KMS-11 (cell line): ENCODE results near the gene IL34.

Experiments
- H2AFZ ChIP-seq: fragments of 200-600 bp; sonication (generic); 2 replicates; pipeline ENCODE4 v1.6.1; 2016; ENCODE audit warnings: antibody characterized with exemption, mixed run types, low read depth
- H3K27ac ChIP-seq: fragments of 200-600 bp; sonication (generic); 2 replicates; pipeline ENCODE4 v1.6.1; 2016; ENCODE audit warnings: mild to moderate bottlenecking, mixed run types
- H3K27me3 ChIP-seq: fragments of 200-600 bp; sonication (generic); 2 replicates; pipeline ENCODE4 v1.6.1; 2017; ENCODE audit warnings: mild to moderate bottlenecking, low read depth, mixed run types, moderate library complexity; ENCODE audit not compliant: insufficient read depth
- H3K36me3 ChIP-seq: fragments of 200-600 bp; sonication (generic); 2 replicates; pipeline ENCODE4 v1.6.1; 2017; ENCODE audit warnings: mild to moderate bottlenecking, mixed run types; ENCODE audit not compliant: insufficient read depth
- H3K4me1 ChIP-seq: fragments of 200-600 bp; sonication (generic); 2 replicates; pipeline ENCODE4 v1.6.1; 2016; ENCODE audit warnings: mild to moderate bottlenecking, low read depth, mixed run types; ENCODE audit not compliant: poor library complexity, severe bottlenecking
- H3K4me2 ChIP-seq: fragments of 200-600 bp; sonication (generic); 2 replicates; pipeline ENCODE4 v1.7.0; 2016; ENCODE audit warnings: mild to moderate bottlenecking, mixed run types
- H3K4me3 ChIP-seq: fragments of 200-600 bp; sonication (generic); IDR thresholded peaks from 2 replicates; pipeline ENCODE4 v1.6.1; 2017; ENCODE audit warnings: low read depth, low read length, mixed read lengths; ENCODE audit not compliant: insufficient read depth
- H3K79me2 ChIP-seq: fragments of 200-600 bp; sonication (generic); 2 replicates; pipeline ENCODE4 v1.6.1; 2016; ENCODE audit warnings: low read depth, mixed run types; ENCODE audit not compliant: insufficient read depth
- H3K9ac ChIP-seq: fragments of 200-600 bp; sonication (generic); 2 replicates; pipeline ENCODE4 v1.6.1; 2016; ENCODE audit warnings: mild to moderate bottlenecking, mixed run types
- H4K20me1 ChIP-seq: fragments of 200-600 bp; sonication (generic); 2 replicates; pipeline ENCODE4 v1.6.1; 2016; ENCODE audit warnings: mild to moderate bottlenecking, mixed run types; ENCODE audit not compliant: insufficient read depth
- TF ChIP-seq, protein P1 (sequence below): fragments of 200-600 bp; sonication (generic); conservative IDR thresholded peaks from 2 replicates; pipeline ENCODE4 v1.6.1; 2017; ENCODE audit warnings: low read depth, mild to moderate bottlenecking, antibody characterized with exemption, low read length, moderate library complexity, mixed read lengths

The IL34 gene

DNA sequence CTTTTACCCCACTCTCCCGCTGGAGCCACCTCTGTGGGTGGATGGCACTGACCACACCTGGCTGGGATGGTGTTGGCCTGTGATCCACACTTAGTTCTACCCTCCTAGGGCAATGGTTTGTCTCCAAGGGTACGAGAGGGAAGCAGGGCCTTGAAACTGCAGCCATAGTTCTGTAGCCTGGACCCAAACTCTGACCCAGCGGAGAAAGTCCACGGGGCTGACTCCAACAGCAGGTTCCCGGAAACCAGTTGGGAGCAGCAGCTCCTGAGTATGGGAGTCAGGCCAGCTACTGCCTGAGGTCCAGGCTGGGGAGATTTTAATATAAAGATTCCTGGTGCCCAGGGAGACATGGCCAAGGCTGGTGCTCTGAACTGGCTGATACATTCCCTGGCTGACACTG, 63.1 kb downstream of the IL34 start:
- Histone ChIP-seq H3K79me2 (no peaks in the 10 kb centered on the region), H3K4me1 (no peaks in the 10 kb centered on the region)

DNA sequence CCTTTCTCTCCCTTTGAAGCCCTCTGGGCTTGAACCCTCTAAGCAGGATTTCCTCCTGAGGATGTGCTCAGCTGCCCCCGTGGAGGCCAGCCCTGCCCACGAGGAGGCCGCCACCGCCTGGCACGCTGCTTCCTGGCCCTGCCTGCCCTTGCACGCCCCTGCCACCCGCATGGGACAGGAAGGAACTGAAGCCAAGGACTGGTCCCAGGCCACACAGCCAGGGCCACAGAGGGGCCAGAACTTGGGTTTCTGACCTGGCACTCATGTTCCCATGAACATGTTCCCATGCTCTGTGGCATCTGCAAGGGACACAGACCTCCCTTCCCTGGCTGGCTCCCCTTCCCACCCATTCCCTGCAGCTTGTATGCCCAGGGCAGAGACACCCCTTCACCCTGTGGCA, 63.6 kb downstream of the IL34 start:
- Histone ChIP-seq H3K4me3 (no peak overlapping the region), H3K79me2 (no peaks in the 10 kb centered on the region), H3K27ac (no peak overlapping the region), H3K36me3 (no peaks in the 10 kb centered on the region), H2AFZ (no peak overlapping the region), H3K9ac (no peak overlapping the region), H3K4me1 (no peaks in the 10 kb centered on the region), H4K20me1 (no peaks in the 10 kb centered on the region), H3K27me3 (no peaks in the 10 kb centered on the region), H3K4me2 (no peak overlapping the region)
- TF ChIP-seq, protein P1, sequence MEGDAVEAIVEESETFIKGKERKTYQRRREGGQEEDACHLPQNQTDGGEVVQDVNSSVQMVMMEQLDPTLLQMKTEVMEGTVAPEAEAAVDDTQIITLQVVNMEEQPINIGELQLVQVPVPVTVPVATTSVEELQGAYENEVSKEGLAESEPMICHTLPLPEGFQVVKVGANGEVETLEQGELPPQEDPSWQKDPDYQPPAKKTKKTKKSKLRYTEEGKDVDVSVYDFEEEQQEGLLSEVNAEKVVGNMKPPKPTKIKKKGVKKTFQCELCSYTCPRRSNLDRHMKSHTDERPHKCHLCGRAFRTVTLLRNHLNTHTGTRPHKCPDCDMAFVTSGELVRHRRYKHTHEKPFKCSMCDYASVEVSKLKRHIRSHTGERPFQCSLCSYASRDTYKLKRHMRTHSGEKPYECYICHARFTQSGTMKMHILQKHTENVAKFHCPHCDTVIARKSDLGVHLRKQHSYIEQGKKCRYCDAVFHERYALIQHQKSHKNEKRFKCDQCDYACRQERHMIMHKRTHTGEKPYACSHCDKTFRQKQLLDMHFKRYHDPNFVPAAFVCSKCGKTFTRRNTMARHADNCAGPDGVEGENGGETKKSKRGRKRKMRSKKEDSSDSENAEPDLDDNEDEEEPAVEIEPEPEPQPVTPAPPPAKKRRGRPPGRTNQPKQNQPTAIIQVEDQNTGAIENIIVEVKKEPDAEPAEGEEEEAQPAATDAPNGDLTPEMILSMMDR: no peak

More for the DNA sequence above, 63.1 kb downstream of the IL34 start:
- no peak overlapping the region for H3K4me3 ChIP-seq
- H3K27ac ChIP-seq: no peak overlapping the region
- H3K27me3 ChIP-seq: no peaks in the 10 kb centered on the region
- no peaks in the 10 kb centered on the region for H3K36me3 ChIP-seq
- H3K9ac ChIP-seq: no peak overlapping the region
- H3K4me2 ChIP-seq: no peak overlapping the region
- no peak overlapping the region for H2AFZ ChIP-seq
- TF ChIP-seq, protein P1: no peak
- H4K20me1 ChIP-seq: no peaks in the 10 kb centered on the region
